ENCODE data around the gene MON1B.

DNA sequence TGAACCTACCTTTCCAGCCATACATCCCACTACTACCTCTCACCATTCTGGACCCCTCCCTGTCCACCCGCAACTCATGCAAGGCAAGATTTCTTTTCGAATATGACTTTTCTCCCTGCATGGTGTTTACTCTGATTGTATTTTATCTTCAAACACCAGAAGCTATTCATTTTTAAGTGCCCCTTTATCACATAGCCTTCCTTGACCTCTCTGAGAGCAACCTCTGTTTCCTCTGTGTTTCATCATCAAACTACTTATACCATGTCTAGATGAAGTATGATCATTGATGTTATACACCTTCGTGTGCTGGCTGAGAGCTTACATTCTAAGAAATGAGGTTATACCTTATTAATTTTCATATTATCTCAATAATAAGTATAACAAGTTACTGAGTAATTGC lies 40.1 kb downstream of the MON1B start:
- no peak for TF ChIP-seq CEBPB (IDR thresholded peaks at IDR 0.05; ENCODE audit: low read depth, low read length)
- TF ChIP-seq MXI1 (IDR thresholded peaks at IDR 0.05; ENCODE audit: borderline replicate concordance, low read depth, low read length), result no peak
- TF ChIP-seq, protein P1, sequence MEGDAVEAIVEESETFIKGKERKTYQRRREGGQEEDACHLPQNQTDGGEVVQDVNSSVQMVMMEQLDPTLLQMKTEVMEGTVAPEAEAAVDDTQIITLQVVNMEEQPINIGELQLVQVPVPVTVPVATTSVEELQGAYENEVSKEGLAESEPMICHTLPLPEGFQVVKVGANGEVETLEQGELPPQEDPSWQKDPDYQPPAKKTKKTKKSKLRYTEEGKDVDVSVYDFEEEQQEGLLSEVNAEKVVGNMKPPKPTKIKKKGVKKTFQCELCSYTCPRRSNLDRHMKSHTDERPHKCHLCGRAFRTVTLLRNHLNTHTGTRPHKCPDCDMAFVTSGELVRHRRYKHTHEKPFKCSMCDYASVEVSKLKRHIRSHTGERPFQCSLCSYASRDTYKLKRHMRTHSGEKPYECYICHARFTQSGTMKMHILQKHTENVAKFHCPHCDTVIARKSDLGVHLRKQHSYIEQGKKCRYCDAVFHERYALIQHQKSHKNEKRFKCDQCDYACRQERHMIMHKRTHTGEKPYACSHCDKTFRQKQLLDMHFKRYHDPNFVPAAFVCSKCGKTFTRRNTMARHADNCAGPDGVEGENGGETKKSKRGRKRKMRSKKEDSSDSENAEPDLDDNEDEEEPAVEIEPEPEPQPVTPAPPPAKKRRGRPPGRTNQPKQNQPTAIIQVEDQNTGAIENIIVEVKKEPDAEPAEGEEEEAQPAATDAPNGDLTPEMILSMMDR (conservative IDR thresholded peaks at IDR 0.05; ENCODE audit: low read depth, low read length), result no peak
- no peak for TF ChIP-seq BHLHE40 (IDR thresholded peaks at IDR 0.05; ENCODE audit: low read depth, low read length)
- TF ChIP-seq MAZ (IDR thresholded peaks at IDR 0.05; ENCODE audit: borderline replicate concordance, low read depth, low read length), result no peak
- TF ChIP-seq, protein P2, sequence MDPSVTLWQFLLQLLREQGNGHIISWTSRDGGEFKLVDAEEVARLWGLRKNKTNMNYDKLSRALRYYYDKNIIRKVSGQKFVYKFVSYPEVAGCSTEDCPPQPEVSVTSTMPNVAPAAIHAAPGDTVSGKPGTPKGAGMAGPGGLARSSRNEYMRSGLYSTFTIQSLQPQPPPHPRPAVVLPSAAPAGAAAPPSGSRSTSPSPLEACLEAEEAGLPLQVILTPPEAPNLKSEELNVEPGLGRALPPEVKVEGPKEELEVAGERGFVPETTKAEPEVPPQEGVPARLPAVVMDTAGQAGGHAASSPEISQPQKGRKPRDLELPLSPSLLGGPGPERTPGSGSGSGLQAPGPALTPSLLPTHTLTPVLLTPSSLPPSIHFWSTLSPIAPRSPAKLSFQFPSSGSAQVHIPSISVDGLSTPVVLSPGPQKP (IDR thresholded peaks at IDR 0.05; ENCODE audit: borderline replicate concordance, low read depth, low read length), result no peak
- TF ChIP-seq CHD1 (IDR thresholded peaks at IDR 0.05; ENCODE audit: low read depth, low read length), result no peak
- no peak for TF ChIP-seq POLR2A (IDR thresholded peaks at IDR 0.05; ENCODE audit: low read depth, low read length)
- TF ChIP-seq RFX5 (IDR thresholded peaks at IDR 0.05; ENCODE audit: low read depth, low read length), result no peak
- TF ChIP-seq RAD21 (IDR thresholded peaks at IDR 0.05; ENCODE audit: low read length), result no peak
- TF ChIP-seq MAFK (IDR thresholded peaks at IDR 0.05; ENCODE audit: low read depth, low read length), result no peak
- TF ChIP-seq SMC3 (IDR thresholded peaks at IDR 0.05; ENCODE audit: low read depth, low read length), result no peak
- TF ChIP-seq RCOR1 (IDR thresholded peaks at IDR 0.05; ENCODE audit: insufficient replicate concordance, low read length), result no peak
- TF ChIP-seq, protein P3, sequence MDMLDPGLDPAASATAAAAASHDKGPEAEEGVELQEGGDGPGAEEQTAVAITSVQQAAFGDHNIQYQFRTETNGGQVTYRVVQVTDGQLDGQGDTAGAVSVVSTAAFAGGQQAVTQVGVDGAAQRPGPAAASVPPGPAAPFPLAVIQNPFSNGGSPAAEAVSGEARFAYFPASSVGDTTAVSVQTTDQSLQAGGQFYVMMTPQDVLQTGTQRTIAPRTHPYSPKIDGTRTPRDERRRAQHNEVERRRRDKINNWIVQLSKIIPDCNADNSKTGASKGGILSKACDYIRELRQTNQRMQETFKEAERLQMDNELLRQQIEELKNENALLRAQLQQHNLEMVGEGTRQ (IDR thresholded peaks at IDR 0.05; ENCODE audit: low read depth, low read length), result no peak
